OCI-LY1 (cell line): ENCODE results near the gene CHID1.

Experiments used
- H2AFZ ChIP-seq: fragments of 200-600 bp; sonication (generic), shearing (Covaris generic); 2 replicates; pipeline ENCODE4 v1.6.0; 2014; ENCODE audit warnings: antibody characterized with exemption, mild to moderate bottlenecking, low read length
- H3F3A ChIP-seq: fragments of 200-600 bp; sonication (generic), shearing (Covaris generic); 2 replicates; pipeline ENCODE4 v1.6.0; 2014; ENCODE audit warnings: mild to moderate bottlenecking, antibody characterized with exemption, low read length, moderate library complexity; ENCODE audit not compliant: insufficient read depth
- H3K27ac ChIP-seq: fragments of 200-600 bp; sonication (generic); 2 replicates; pipeline ENCODE4 v1.5.1; 2014; ENCODE audit warnings: low read length, mixed run types, mild to moderate bottlenecking, low read depth; ENCODE audit not compliant: poor library complexity, severe bottlenecking
- H3K27me3 ChIP-seq: fragments of 200-600 bp; sonication (generic); 2 replicates; pipeline ENCODE4 v1.6.0; 2014; ENCODE audit warnings: antibody characterized with exemption, mild to moderate bottlenecking, low read length, moderate library complexity; ENCODE audit not compliant: insufficient read depth
- H3K36me3 ChIP-seq: fragments of 200-600 bp; sonication (generic); 2 replicates; pipeline ENCODE4 v1.6.1; 2014; ENCODE audit warnings: mild to moderate bottlenecking, antibody characterized with exemption, low read length, moderate library complexity, mixed read lengths; ENCODE audit not compliant: insufficient read depth
- H3K4me1 ChIP-seq: fragments of 200-600 bp; sonication (generic); 2 replicates; pipeline ENCODE4 v1.5.1; 2014; ENCODE audit warnings: mild to moderate bottlenecking, low read length, moderate library complexity; ENCODE audit not compliant: insufficient read depth, severe bottlenecking
- H3K4me2 ChIP-seq: fragments of 200-600 bp; sonication (generic), shearing (Covaris generic); 2 replicates; pipeline ENCODE4 v1.6.1; 2014; ENCODE audit warnings: low read length
- H3K4me3 ChIP-seq: fragments of 200-600 bp; sonication (generic); 2 replicates; pipeline ENCODE4 v1.5.1; 2014; ENCODE audit warnings: low read length, low read depth, mild to moderate bottlenecking, mixed read lengths; ENCODE audit not compliant: poor library complexity, severe bottlenecking
- H3K79me2 ChIP-seq: fragments of 200-600 bp; shearing (Covaris generic); 2 replicates; pipeline ENCODE4 v1.6.1; 2016; ENCODE audit warnings: mixed run types, low read length, mixed read lengths; ENCODE audit not compliant: insufficient read depth
- H3K9ac ChIP-seq: fragments of 200-600 bp; sonication (generic), shearing (Covaris generic); 2 replicates; pipeline ENCODE4 v1.6.1; 2014; ENCODE audit warnings: mild to moderate bottlenecking, low read length, mixed read lengths
- H3K9me2 ChIP-seq: fragments of 200-600 bp; sonication (generic), shearing (Covaris generic); 2 replicates; pipeline ENCODE4 v1.6.1; 2014; ENCODE audit warnings: low read depth, mild to moderate bottlenecking, low read length, mixed read lengths
- H3K9me3 ChIP-seq: fragments of 200-600 bp; shearing (Covaris generic); 2 replicates; pipeline ENCODE4 v1.6.1; 2014; ENCODE audit warnings: low read length, mixed read lengths
- H4K20me1 ChIP-seq: fragments of 200-600 bp; sonication (generic), shearing (Covaris generic); 2 replicates; pipeline ENCODE4 v1.6.0; 2016; ENCODE audit warnings: mild to moderate bottlenecking, low read length; ENCODE audit not compliant: insufficient read depth
- EZH2 ChIP-seq: fragments of 200-600 bp; sonication (generic), shearing (Covaris generic); IDR thresholded peaks from 2 replicates; pipeline ENCODE4 v1.8.0; 2017; ENCODE audit warnings: borderline replicate concordance, mixed run types, mild to moderate bottlenecking, antibody characterized with exemption, low read length, moderate library complexity, mixed read lengths
- TF ChIP-seq, protein P1 (sequence below): fragments of 200-600 bp; sonication (generic), shearing (Covaris generic); IDR thresholded peaks from 2 replicates; pipeline ENCODE4 v1.5.1; 2017; ENCODE audit warnings: mild to moderate bottlenecking, antibody characterized with exemption, low read length, moderate library complexity, mixed read lengths

Gene CHID1

DNA sequence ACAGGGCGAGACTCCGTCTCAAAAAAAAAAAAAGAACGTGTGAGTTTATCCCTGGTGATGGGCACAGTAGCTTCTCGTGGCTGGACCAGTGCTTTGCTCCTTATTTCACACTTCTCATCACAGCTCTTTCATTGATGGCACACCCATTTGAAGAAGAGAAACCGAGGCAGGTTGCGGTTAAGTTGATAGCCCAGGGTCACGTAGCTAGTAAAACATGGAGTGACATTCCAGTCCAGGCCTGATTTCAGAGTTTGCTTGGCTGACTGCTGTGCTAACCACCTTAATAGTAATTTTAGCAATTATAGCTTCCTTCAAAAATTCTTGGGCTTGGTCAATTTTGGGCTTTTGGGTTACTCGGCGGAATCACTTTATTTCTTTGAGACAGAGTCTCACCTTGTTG, 40.9 kb upstream of the CHID1 start:
- peaks cover 22% of the 10 kb centered on the region for H3K4me1 ChIP-seq
- no peak overlapping the region for H3K9ac ChIP-seq
- peaks cover 11% of the 10 kb centered on the region; the same call in 1 of the 2 replicates for H3K36me3 ChIP-seq
- no peaks in the 10 kb centered on the region for H3K9me2 ChIP-seq
- TF ChIP-seq EZH2: no peak
- no peak overlapping the region for H3K4me2 ChIP-seq
- no peak overlapping the region for H3K4me3 ChIP-seq
- no peaks in the 10 kb centered on the region for H3F3A ChIP-seq
- no peaks in the 10 kb centered on the region for H3K27me3 ChIP-seq
- H4K20me1 ChIP-seq: no peaks in the 10 kb centered on the region
- no peak overlapping the region for H2AFZ ChIP-seq
- no peak overlapping the region for H3K27ac ChIP-seq
- 0 out of 2 replicates have a peak, but pooled peaks cover 4% of the 10 kb centered on the region for H3K79me2 ChIP-seq
- H3K9me3 ChIP-seq: peaks cover 3% of the 10 kb centered on the region; the same call in 1 of the 2 replicates

DNA sequence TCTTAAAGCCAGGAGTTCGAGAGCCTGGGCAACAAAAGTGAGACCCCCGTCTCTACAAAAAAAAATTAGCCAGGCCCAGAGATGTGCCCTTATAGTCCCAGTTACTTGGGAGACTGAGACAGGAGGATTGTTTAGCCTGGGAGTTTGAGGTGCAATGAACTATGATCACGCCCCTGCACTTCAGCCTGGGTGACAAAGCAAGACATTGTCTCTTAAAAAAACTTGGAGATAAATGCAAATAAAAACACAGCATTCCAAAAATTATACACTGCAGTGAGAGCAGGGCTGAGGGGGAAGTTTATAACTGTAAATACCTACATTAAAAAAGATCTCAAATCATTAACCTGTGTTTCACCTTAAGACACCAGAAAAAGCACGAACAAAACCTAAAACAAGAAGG, 37.1 kb upstream of the CHID1 start:
- TF ChIP-seq, protein P1, sequence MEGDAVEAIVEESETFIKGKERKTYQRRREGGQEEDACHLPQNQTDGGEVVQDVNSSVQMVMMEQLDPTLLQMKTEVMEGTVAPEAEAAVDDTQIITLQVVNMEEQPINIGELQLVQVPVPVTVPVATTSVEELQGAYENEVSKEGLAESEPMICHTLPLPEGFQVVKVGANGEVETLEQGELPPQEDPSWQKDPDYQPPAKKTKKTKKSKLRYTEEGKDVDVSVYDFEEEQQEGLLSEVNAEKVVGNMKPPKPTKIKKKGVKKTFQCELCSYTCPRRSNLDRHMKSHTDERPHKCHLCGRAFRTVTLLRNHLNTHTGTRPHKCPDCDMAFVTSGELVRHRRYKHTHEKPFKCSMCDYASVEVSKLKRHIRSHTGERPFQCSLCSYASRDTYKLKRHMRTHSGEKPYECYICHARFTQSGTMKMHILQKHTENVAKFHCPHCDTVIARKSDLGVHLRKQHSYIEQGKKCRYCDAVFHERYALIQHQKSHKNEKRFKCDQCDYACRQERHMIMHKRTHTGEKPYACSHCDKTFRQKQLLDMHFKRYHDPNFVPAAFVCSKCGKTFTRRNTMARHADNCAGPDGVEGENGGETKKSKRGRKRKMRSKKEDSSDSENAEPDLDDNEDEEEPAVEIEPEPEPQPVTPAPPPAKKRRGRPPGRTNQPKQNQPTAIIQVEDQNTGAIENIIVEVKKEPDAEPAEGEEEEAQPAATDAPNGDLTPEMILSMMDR: no peak
- TF ChIP-seq EZH2: no peak
- no peak overlapping the region for H3K27ac ChIP-seq
- no peak overlapping the region for H3K4me3 ChIP-seq
- H3K9me2 ChIP-seq: no peaks in the 10 kb centered on the region
- H3K4me1 ChIP-seq: no peaks in the 10 kb centered on the region
- no peak overlapping the region for H3K4me2 ChIP-seq
- H4K20me1 ChIP-seq: no peaks in the 10 kb centered on the region
- no peaks in the 10 kb centered on the region for H3K27me3 ChIP-seq
- peaks cover 3% of the 10 kb centered on the region; the same call in 1 of the 2 replicates for H3K9me3 ChIP-seq
- H3K9ac ChIP-seq: no peak overlapping the region
- H3K36me3 ChIP-seq: peaks cover 22% of the 10 kb centered on the region
- H3F3A ChIP-seq: no peaks in the 10 kb centered on the region
- H3K79me2 ChIP-seq: no peaks in the 10 kb centered on the region
- H2AFZ ChIP-seq: no peak overlapping the region

DNA sequence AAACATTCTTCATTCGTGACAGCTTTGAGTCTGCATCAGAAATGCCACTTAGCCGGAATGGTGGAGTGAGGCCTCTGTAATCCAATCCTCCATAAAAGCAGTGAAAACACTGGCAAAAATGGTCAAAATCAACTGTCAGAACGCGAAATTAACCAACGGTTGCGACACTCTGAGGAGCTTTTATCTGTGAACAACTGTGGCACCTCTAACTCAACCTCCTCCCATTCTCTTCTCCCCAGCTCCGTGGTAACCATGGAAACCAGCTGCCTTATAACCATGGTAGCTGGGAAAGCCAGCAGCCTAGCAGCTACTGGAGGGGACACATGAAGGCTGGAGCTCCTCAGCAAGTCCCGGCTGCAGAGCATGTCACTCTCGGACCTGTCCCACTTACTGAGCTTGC, 35.4 kb upstream of the CHID1 start:
- Histone ChIP-seq H3K4me3 (no peak overlapping the region), H3K9ac (no peak overlapping the region), H3K9me2 (no peaks in the 10 kb centered on the region), H2AFZ (no peak overlapping the region), H3K79me2 (peaks cover 9% of the 10 kb centered on the region), H3K4me1 (peaks cover under 1% of the 10 kb centered on the region), H3K9me3 (peaks cover 3% of the 10 kb centered on the region; the same call in 1 of the 2 replicates), H3F3A (no peaks in the 10 kb centered on the region), H4K20me1 (no peaks in the 10 kb centered on the region), H3K27me3 (no peaks in the 10 kb centered on the region), H3K4me2 (no peak overlapping the region), H3K27ac (no peak overlapping the region), H3K36me3 (peaks cover 22% of the 10 kb centered on the region)
- no peak for TF ChIP-seq EZH2
- TF ChIP-seq, protein P1: no peak
